GM12872 (cell line): ENCODE results near the gene FSD1.

Experiments used
- TF ChIP-seq, protein P1 (sequence below): IDR thresholded peaks from 3 replicates; pipeline ENCODE4 v1.5.1; 2011; ENCODE audit warnings: low read depth, mild to moderate bottlenecking, low read length, moderate library complexity; ENCODE audit not compliant: insufficient read depth

FSD1 gene

DNA sequence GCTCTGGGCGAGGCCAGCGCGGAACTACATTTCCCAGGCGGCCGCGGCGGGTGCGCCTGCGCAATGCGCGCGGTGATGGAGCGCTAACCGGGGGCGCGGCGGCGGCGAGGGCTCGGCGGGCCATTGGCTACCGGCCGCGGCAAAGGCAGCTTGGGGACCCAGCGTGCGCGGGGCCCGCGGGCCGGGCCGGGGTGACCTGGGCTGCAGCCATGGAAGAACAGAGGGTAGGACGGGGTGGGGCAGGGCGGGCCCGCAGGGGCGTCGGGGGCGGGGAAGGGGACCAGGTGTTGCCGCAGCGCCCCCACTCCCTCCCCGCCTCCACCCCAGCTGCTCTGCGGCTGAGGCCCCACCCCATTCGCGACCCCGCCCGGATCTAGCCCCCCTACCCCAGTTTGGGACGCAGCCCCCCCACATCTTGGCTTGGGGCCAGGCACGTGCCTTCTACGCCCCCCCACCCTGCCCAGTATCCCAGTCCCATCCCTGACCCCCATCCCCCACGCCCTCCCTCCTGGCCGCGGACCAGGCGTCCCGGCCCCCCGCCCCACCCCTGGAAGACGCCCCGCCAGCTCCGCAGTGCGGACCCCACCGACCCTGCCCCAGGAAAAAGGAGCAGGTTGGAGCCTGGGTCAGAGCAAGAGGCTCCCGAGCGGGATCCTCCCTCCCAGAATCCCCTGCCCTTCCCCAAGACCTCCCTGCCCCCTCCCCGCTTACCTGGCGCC is at the start of gene FSD1:
Gene FSD1, plus strand, starts transcription at position 61 of the 719 bp plus-strand sequence. Its CDS starts 149 bp downstream, at position 210.
- TF ChIP-seq, protein P1, sequence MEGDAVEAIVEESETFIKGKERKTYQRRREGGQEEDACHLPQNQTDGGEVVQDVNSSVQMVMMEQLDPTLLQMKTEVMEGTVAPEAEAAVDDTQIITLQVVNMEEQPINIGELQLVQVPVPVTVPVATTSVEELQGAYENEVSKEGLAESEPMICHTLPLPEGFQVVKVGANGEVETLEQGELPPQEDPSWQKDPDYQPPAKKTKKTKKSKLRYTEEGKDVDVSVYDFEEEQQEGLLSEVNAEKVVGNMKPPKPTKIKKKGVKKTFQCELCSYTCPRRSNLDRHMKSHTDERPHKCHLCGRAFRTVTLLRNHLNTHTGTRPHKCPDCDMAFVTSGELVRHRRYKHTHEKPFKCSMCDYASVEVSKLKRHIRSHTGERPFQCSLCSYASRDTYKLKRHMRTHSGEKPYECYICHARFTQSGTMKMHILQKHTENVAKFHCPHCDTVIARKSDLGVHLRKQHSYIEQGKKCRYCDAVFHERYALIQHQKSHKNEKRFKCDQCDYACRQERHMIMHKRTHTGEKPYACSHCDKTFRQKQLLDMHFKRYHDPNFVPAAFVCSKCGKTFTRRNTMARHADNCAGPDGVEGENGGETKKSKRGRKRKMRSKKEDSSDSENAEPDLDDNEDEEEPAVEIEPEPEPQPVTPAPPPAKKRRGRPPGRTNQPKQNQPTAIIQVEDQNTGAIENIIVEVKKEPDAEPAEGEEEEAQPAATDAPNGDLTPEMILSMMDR, result no peak

DNA sequence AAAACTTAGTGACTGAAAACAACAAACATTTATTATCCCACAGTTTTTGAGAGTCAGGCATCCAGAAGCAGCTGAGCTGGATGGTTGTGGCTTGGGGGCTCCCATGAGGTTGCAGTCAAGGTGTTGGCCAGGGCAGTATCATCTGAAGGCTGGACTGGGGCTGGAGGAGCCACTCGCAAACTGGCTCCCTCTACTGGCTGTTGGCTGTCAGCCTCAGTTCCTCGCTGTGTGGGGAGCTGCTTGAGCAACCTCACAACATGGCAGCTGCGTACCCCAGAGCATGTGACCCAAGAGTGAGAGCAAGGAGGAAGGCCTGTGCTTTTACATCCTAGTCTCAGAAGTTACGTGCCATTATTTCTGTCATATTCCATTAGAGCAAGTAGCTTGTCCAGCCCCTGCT is 47.8 kb upstream of the FSD1 start:
- TF ChIP-seq, protein P1, result peak; percentile 34; the same call in 2 of the 3 replicates

DNA sequence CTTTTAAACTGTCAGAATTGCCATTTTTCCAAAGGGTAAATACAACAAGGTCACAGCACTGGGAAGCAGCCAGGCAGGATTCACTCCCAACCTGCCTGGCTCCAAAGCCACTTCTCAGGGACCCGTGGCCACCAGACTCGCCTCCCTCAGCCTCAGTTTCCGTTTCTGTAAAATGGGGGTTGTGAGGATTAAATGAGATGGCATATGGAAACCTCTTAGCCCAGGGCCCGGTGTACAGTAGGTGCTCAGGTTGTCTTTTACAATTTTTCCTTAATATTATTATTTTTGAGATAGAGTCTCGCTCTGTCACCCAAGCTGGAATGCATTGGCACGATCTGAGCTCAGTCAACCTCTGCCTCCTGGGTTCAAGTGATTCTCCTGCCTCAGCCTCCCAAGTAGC is 47.4 kb upstream of the FSD1 start:
- TF ChIP-seq, protein P1, result no peak

DNA sequence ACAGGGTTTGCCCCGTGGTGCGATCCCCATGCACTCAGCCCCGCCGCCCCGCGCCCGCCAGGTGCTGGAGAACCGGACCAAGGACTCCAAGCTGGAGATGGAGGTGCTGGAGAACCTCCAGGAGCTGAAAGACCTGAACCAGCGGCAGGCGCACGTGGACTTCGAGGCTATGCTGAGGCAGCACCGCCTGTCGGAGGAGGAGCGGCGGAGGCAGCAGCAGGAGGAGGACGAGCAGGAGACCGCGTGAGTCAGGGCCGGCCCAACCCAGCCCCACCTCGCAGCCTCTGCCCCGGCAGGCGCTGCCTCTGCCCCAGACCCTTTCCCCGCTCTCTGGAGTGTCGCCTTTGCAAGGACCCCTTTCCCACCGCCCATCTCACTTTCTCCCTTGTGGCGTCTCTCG is 46.2 kb upstream of the FSD1 start:
- TF ChIP-seq, protein P1, result no peak

DNA sequence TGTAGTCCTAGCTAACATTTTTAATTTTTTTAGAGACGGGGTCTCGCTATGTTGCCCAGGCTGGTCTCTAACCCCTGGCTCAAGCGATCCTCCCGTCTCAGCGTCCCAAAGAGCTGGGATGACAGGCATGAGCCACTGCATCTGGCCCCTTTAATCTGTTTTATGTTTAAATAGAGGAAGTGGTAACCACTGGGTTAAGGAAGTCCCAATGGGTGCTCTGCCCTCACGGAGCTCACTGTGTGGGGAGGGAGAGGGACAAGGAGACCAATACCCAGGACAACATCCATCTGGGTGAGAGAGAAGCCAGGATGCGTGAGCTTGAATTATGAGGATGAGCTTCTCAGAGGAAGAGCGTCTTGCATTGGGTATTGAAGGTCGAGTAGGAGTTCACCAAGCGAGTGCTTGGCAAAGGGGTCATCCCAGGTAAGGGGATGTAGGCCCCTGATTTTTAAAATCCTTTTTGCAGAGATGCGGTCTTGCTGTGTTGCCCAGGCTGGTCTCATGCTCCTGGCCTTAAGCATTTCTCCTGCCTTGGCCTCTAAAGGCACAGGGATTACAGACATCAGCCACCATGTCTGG is 43.7 kb upstream of the FSD1 start:
- TF ChIP-seq, protein P1, result no peak

DNA sequence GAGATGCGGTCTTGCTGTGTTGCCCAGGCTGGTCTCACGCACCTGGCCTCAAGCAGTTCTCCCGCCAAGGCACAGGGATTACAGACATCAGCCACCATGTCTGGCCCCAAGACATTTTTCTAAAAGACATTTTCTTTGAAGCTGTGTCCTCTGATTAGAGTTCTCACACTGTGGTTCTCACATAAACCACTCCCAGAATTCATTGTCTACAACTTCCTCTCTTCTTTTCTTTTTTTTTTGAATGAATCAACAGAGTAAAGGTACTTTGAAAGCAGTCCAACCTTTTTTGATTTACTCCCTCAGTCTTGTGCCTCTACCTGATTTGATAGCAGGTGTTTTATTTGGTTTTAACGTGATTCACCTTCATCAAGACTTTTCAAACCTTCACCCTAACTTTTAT is 39.6 kb upstream of the FSD1 start:
- TF ChIP-seq, protein P1, result no peak

DNA sequence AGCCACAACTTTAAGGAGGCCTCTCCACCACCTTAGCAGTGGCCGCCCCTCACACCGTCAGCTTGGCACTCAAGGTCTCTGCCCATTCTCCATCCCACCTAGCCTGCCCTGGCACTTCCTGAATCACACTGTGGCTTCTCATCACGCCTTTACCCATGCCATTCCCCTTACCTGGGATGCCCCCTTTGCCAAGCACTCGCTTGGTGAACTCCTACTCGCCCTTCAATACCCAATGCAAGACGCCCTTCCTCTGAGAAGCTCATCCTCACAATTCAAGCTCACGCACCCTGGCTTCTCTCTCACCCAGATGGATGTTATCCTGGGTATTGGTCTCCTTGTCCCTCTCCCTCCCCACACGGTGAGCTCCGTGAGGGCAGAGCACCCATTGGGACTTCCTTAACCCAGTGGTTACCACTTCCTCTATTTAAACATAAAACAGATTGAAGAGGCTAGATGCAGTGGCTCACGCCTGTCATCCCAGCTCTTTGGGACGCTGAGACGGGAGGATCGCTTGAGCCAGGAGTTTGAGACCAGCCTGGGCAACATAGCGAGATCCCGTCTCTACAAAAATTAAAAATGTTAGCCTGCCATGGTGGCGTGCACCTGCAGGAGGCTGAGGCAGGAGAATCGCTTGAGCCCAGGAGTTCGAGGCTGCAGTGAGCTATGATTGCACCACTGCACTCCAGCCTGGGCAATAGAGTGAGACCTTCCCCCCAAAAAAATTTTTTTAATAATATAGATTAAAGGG is 38.0 kb upstream of the FSD1 start:
- TF ChIP-seq, protein P1, result no peak
